GM18861 (cell line): ENCODE measurements around the gene ESYT1.

Experiments used
- ATAC-seq: cut with Tn5 transposase; IDR thresholded peaks from one replicate; pipeline ENCODE4 v1.9.1; 2021; ENCODE audit not compliant: unreplicated experiment

The ESYT1 gene

GRCh38 chr12:56172839-56173238 lies 44.8 kb downstream of the ESYT1 start:
- ATAC-seq, result no peak

GRCh38 chr12:56178347-56178746 lies 50.3 kb downstream of the ESYT1 start:
- no peak for ATAC-seq

GRCh38 chr12:56186957-56187356 lies 58.9 kb downstream of the ESYT1 start:
- no peak for ATAC-seq

GRCh38 chr12:56188131-56188777 lies 60.2 kb downstream of the ESYT1 start:
- ATAC-seq, result no peak

GRCh38 chr12:56188778-56189098 lies 60.7 kb downstream of the ESYT1 start:
- no peak for ATAC-seq

- ATAC-seq, result peak; percentile 62
Measured at GRCh38 chr12:56189099-56189917, 61.2 kb downstream of the ESYT1 start, which contains the start of gene SMARCC2. TSS of gene SMARCC2 (minus strand) at chr12:56189483. CDS start at chr12:56189461, 22 bp downstream.

- no peak for ATAC-seq
Measured at GRCh38 chr12:56189918-56190694, 62.0 kb downstream of the ESYT1 start.

GRCh38 chr12:56190695-56191155 lies 62.7 kb downstream of the ESYT1 start:
- ATAC-seq, result no peak

GRCh38 chr12:56192582-56192981 lies 64.5 kb downstream of the ESYT1 start:
- no peak for ATAC-seq

- peak; percentile 33 for ATAC-seq
Measured at GRCh38 chr12:56193025-56193578, 65.0 kb downstream of the ESYT1 start.
